H9 (cell line): Measurements from ENCODE around the gene AFAP1L2. TPM values are rescaled to one million over a fixed set of nuclear protein-coding genes. Genes with fewer than 3 reads are reported as not detected.

Experiments
- DNase-seq: peaks from one replicate; pipeline ENCODE4 v3.0.0-alpha.2; 2017
- H2AFZ ChIP-seq: one replicate; pipeline ENCODE4 v1.6.1; 2013; ENCODE audit warnings: mild to moderate bottlenecking, low read length, control low read depth, moderate library complexity
- H2AK5ac ChIP-seq: 2 replicates; pipeline ENCODE4 v1.6.1; 2013; ENCODE audit warnings: low read length, control low read depth, mixed read lengths; ENCODE audit not compliant: insufficient read length
- H2BK120ac ChIP-seq: one replicate; pipeline ENCODE4 v1.6.1; 2013; ENCODE audit warnings: low read depth, mild to moderate bottlenecking, low read length, control low read depth, inconsistent platforms; ENCODE audit not compliant: poor library complexity, severe bottlenecking
- H2BK12ac ChIP-seq: 2 replicates; pipeline ENCODE4 v1.6.1; 2013; ENCODE audit warnings: low read length, control low read depth, mixed read lengths, low read depth; ENCODE audit not compliant: insufficient read length
- H2BK15ac ChIP-seq: 2 replicates; pipeline ENCODE4 v1.6.1; 2013; ENCODE audit warnings: low read depth, low read length, control low read depth
- H2BK20ac ChIP-seq: one replicate; pipeline ENCODE4 v1.6.1; 2013; ENCODE audit warnings: low read depth, mild to moderate bottlenecking, low read length, control low read depth, inconsistent platforms; ENCODE audit not compliant: poor library complexity, severe bottlenecking
- H2BK5ac ChIP-seq: 2 replicates; pipeline ENCODE4 v1.6.1; 2013; ENCODE audit warnings: low read length, control low read depth, mixed read lengths; ENCODE audit not compliant: insufficient read length
- H3K14ac ChIP-seq: 2 replicates; pipeline ENCODE4 v1.6.1; 2013; ENCODE audit warnings: low read length, control low read depth; ENCODE audit not compliant: insufficient read depth
- H3K18ac ChIP-seq: 2 replicates; pipeline ENCODE4 v1.6.1; 2013; ENCODE audit warnings: low read depth, mild to moderate bottlenecking, mixed read lengths, low read length, control low read depth; ENCODE audit not compliant: insufficient read length
- H3K23ac ChIP-seq: 2 replicates; pipeline ENCODE4 v1.6.1; 2013; ENCODE audit warnings: low read length, control low read depth, mixed read lengths, low read depth; ENCODE audit not compliant: insufficient read length
- H3K23me2 ChIP-seq: 2 replicates; pipeline ENCODE4 v1.6.1; 2013; ENCODE audit warnings: low read depth, mild to moderate bottlenecking, mixed read lengths, low read length, control low read depth; ENCODE audit not compliant: insufficient read length, poor library complexity, severe bottlenecking
- H3K27ac ChIP-seq: 2 replicates; pipeline ENCODE4 v1.5.1; 2013; ENCODE audit warnings: low read length, control low read depth, mixed read lengths, low read depth; ENCODE audit not compliant: insufficient read length
- H3K27me3 ChIP-seq: 2 replicates; pipeline ENCODE4 v1.6.1; 2013; ENCODE audit warnings: low read length, control low read depth, inconsistent platforms; ENCODE audit not compliant: insufficient read depth
- H3K4ac ChIP-seq: 2 replicates; pipeline ENCODE4 v1.6.1; 2013; ENCODE audit warnings: low read depth, mild to moderate bottlenecking, control low read depth, inconsistent platforms, low read length, moderate library complexity
- H3K4me1 ChIP-seq: 2 replicates; pipeline ENCODE4 v1.6.1; 2013; ENCODE audit warnings: low read length, control low read depth, inconsistent platforms; ENCODE audit not compliant: insufficient read depth
- H3K4me2 ChIP-seq: 2 replicates; pipeline ENCODE4 v1.6.1; 2013; ENCODE audit warnings: low read length, control low read depth, mixed read lengths; ENCODE audit not compliant: insufficient read length, insufficient read depth
- H3K56ac ChIP-seq: 2 replicates; pipeline ENCODE4 v1.6.1; 2013; ENCODE audit warnings: low read depth, mild to moderate bottlenecking, mixed read lengths, low read length, control low read depth; ENCODE audit not compliant: insufficient read length
- H3K79me1 ChIP-seq: 2 replicates; pipeline ENCODE4 v1.6.1; 2013; ENCODE audit warnings: low read depth, mild to moderate bottlenecking, moderate library complexity, low read length, control low read depth, inconsistent platforms; ENCODE audit not compliant: insufficient read depth, poor library complexity, severe bottlenecking
- H3K79me2 ChIP-seq: 2 replicates; pipeline ENCODE4 v1.6.1; 2013; ENCODE audit warnings: low read length, control low read depth, inconsistent platforms; ENCODE audit not compliant: insufficient read depth
- H3K9ac ChIP-seq: 2 replicates; pipeline ENCODE4 v1.6.1; 2013; ENCODE audit warnings: low read length, control low read depth, mixed read lengths; ENCODE audit not compliant: insufficient read length; ENCODE audit errors: extremely low read depth
- H3K9me3 ChIP-seq: one replicate; pipeline ENCODE4 v1.6.1; 2013; ENCODE audit warnings: low read depth, low read length, inconsistent platforms; ENCODE audit not compliant: control insufficient read depth
- H3T11ph ChIP-seq: one replicate; pipeline ENCODE4 v1.6.1; 2013; ENCODE audit warnings: mild to moderate bottlenecking, low read length, control low read depth, inconsistent platforms
- H4K20me1 ChIP-seq: one replicate; pipeline ENCODE4 v1.6.1; 2013; ENCODE audit not compliant: control insufficient read depth, insufficient read length, insufficient read depth
- H4K5ac ChIP-seq: 2 replicates; pipeline ENCODE4 v1.6.1; 2013; ENCODE audit warnings: low read depth, mild to moderate bottlenecking, mixed read lengths, low read length, control low read depth; ENCODE audit not compliant: insufficient read length
- H4K8ac ChIP-seq: replicated peaks from 2 replicates; pipeline ENCODE4 v1.6.1; 2013; ENCODE audit warnings: low read length, control low read depth, mixed read lengths, low read depth; ENCODE audit not compliant: insufficient read length
- H4K91ac ChIP-seq: 2 replicates; pipeline ENCODE4 v1.6.1; 2013; ENCODE audit warnings: low read depth, mild to moderate bottlenecking, moderate library complexity, mixed read lengths, low read length, control low read depth; ENCODE audit not compliant: insufficient read length
- H3K27ac Mint-ChIP-seq, 3 experiments: 2 replicates in 2 of 3; 3 replicates in 1 of 3; pipeline ENCODE4 v1.8.0; 2020 to 2021; ENCODE audit warnings: mixed read lengths in 3 of 3, mild to moderate bottlenecking in 1 of 3, moderate library complexity in 1 of 3
- H3K27me3 Mint-ChIP-seq: 2 replicates; pipeline ENCODE4 v1.8.0; 2021; ENCODE audit warnings: low read depth, mild to moderate bottlenecking, moderate library complexity, mixed read lengths
- H3K36me3 Mint-ChIP-seq, 3 experiments: 2 replicates in 2 of 3; 3 replicates in 1 of 3; pipeline ENCODE4 v1.8.0; 2020 to 2021; ENCODE audit warnings: low read depth in 3 of 3, mixed read lengths in 3 of 3; ENCODE audit not compliant: insufficient read depth in 1 of 3
- H3K4me1 Mint-ChIP-seq, 2 experiments: 2 replicates each; pipeline ENCODE4 v1.8.0; 2020; ENCODE audit warnings: mixed read lengths in 2 of 2
- H3K4me3 Mint-ChIP-seq, 2 experiments: 2 replicates in 1 of 2; 3 replicates in 1 of 2; pipeline ENCODE4 v1.8.0; 2020 to 2021; ENCODE audit warnings: mild to moderate bottlenecking in 2 of 2, mixed read lengths in 2 of 2, moderate library complexity in 1 of 2
- H3K9me3 Mint-ChIP-seq, 2 experiments: 2 replicates in 1 of 2; 3 replicates in 1 of 2; pipeline ENCODE4 v1.8.0; 2020; ENCODE audit warnings: mild to moderate bottlenecking in 2 of 2, mixed read lengths in 2 of 2, moderate library complexity in 1 of 2
- WGBS: extraction: QIAGEN DNeasy Blood & Tissue Kit; methylation state at CpG from one replicate; pipeline ENCODE4 v1.1.7; 2013; ENCODE audit warnings: missing lambda C conversion rate, low lambda C conversion rate, mixed read lengths; ENCODE audit not compliant: insufficient read length; ENCODE audit errors: extremely low coverage; 5-methylcytosine and 5-hydroxymethylcytosine counted together
- total RNA-seq: library from RNA; stranded (reverse); gene quantifications from 2 replicates; pipeline ENCODE4 v1.2.1, GENCODE V29; 2021
- TF ChIP-seq, protein P1 (sequence below): fragments of 200-600 bp; sonication (generic); conservative IDR thresholded peaks from 3 replicates; pipeline ENCODE4 v1.8.0; 2021; ENCODE audit warnings: antibody characterized with exemption, mild to moderate bottlenecking

AFAP1L2 gene
- total RNA-seq, 1 experiment from 2014 or later: 0.77 TPM

DNA sequence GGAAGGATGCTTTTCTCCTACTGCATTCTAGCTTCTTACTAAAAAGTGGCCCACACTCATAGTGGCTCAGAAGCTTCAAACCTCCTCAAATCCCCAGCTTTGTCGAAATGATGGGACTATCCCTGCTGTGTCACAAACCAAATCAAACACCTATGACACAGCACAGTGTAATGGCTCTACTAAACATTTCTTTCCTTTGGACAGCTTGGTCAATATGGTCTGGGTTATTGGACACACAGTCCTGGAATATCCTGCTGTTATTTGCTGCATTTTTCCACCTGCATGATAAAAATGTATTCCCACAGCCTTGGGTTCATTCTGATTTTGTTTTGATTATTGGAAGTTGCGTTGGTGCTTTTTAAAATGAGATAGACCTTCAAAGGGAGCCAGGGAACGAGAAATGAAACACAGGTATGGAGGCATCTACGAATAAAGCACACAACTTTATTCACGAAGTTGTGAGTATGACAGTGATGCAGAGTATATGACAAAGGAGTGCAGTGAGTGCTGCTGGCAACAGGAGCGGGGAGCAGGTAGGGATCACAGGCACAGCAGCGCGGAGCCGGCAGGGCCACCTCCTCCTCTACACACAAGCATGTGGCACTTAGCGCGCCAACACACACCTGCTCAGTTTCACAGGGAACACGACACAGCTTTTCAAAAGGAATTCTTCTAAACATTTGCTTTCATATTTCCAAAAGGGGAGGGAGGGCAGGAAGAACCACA lies 26.5 kb upstream of the AFAP1L2 start:
- H3K14ac ChIP-seq: no peak overlapping the region
- no peak overlapping the region for H2AFZ ChIP-seq
- Mint-ChIP-seq H3K4me3 (no peak overlapping the region), H3K4me1 (peaks cover 3 to 12% of the 10 kb centered on the region in 2 experiments), H3K27ac (no peak overlapping the region), H3K27me3 (no peaks in the 10 kb centered on the region), H3K36me3 (peaks cover 0 to 2% (median under 1%) of the 10 kb centered on the region in 3 experiments; a peak in 1 of 7 replicates), H3K9me3 (no peaks in the 10 kb centered on the region)
- H3K4me1 ChIP-seq: no peaks in the 10 kb centered on the region
- H2BK12ac ChIP-seq: no peak overlapping the region
- no peak overlapping the region for H2BK20ac ChIP-seq
- no peaks in the 10 kb centered on the region for H3K79me1 ChIP-seq
- no peaks in the 10 kb centered on the region for H3K9me3 ChIP-seq
- no peaks in the 10 kb centered on the region for H3K27me3 ChIP-seq
- H2BK15ac ChIP-seq: no peak overlapping the region
- H4K5ac ChIP-seq: no peak overlapping the region
- no peak overlapping the region for H3K4ac ChIP-seq
- H4K8ac ChIP-seq: no peak overlapping the region
- no peak overlapping the region for H2BK5ac ChIP-seq
- H2AK5ac ChIP-seq: no peak overlapping the region
- H3K18ac ChIP-seq: no peak overlapping the region
- H4K91ac ChIP-seq: no peak overlapping the region
- H3K23me2 ChIP-seq: no peaks in the 10 kb centered on the region
- H3K4me2 ChIP-seq: no peak overlapping the region
- WGBS: no CpG with 5 or more reads among the region's 12 CpGs
- no peak overlapping the region for H3K27ac ChIP-seq
- H3K79me2 ChIP-seq: no peaks in the 10 kb centered on the region
- no peak overlapping the region for H3T11ph ChIP-seq
- no peak for DNase-seq
- no peak overlapping the region for H2BK120ac ChIP-seq
- H3K23ac ChIP-seq: no peak overlapping the region
- H3K56ac ChIP-seq: no peak overlapping the region
- H3K9ac ChIP-seq: no peak overlapping the region
- H4K20me1 ChIP-seq: no peaks in the 10 kb centered on the region
- TF ChIP-seq, protein P1, sequence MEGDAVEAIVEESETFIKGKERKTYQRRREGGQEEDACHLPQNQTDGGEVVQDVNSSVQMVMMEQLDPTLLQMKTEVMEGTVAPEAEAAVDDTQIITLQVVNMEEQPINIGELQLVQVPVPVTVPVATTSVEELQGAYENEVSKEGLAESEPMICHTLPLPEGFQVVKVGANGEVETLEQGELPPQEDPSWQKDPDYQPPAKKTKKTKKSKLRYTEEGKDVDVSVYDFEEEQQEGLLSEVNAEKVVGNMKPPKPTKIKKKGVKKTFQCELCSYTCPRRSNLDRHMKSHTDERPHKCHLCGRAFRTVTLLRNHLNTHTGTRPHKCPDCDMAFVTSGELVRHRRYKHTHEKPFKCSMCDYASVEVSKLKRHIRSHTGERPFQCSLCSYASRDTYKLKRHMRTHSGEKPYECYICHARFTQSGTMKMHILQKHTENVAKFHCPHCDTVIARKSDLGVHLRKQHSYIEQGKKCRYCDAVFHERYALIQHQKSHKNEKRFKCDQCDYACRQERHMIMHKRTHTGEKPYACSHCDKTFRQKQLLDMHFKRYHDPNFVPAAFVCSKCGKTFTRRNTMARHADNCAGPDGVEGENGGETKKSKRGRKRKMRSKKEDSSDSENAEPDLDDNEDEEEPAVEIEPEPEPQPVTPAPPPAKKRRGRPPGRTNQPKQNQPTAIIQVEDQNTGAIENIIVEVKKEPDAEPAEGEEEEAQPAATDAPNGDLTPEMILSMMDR: no peak
